Fibroblast of lung (primary cell): ENCODE measurements around the gene SF3B4. TPM values are rescaled to one million over a fixed set of nuclear protein-coding genes. Genes with fewer than 3 reads are reported as not detected.

Experiments used
- DNase-seq, 2 donors: peaks; one replicate each; pipeline versions ENCODE4 v3.0.0 to v3.0.0-alpha.2; 2010; ENCODE audit warnings: low read depth in 2 of 2
- H2AFZ ChIP-seq: 2 replicates; pipeline ENCODE4 v1.5.1; 2012; ENCODE audit warnings: low read length, control low read depth, inconsistent platforms
- H3K27ac ChIP-seq: 2 replicates; pipeline ENCODE4 v1.5.1; 2011; ENCODE audit warnings: low read length, control low read depth; ENCODE audit not compliant: insufficient read depth
- H3K27me3 ChIP-seq: 2 replicates; pipeline ENCODE4 v1.5.1; 2011; ENCODE audit warnings: mild to moderate bottlenecking, low read length; ENCODE audit not compliant: control insufficient read depth, insufficient read depth
- H3K36me3 ChIP-seq: 2 replicates; pipeline ENCODE4 v1.5.1; 2011; ENCODE audit warnings: low read length; ENCODE audit not compliant: control insufficient read depth, insufficient read depth
- H3K4me1 ChIP-seq: 2 replicates; pipeline ENCODE4 v1.5.1; 2011; ENCODE audit warnings: low read length; ENCODE audit not compliant: control insufficient read depth, insufficient read depth; ENCODE audit errors: extremely low read depth
- H3K4me2 ChIP-seq: 2 replicates; pipeline ENCODE4 v1.5.1; 2011; ENCODE audit warnings: low read length, control low read depth; ENCODE audit not compliant: insufficient read depth; ENCODE audit errors: extremely low read depth
- H3K4me3 ChIP-seq, 4 experiments: fragments of 200-600 bp in 1 of 4; sonication (generic) in 1 of 4; replicated peaks in 1 of 4; 2 replicates each; pipeline ENCODE4 v1.5.1; 2011 to 2016; ENCODE audit warnings: low read length in 4 of 4, low read depth in 3 of 4, mild to moderate bottlenecking in 3 of 4, control low read depth in 2 of 4, inconsistent platforms in 1 of 4, mixed read lengths in 1 of 4; ENCODE audit not compliant: insufficient read depth in 1 of 4; ENCODE audit errors: control extremely low read depth in 1 of 4
- H3K79me2 ChIP-seq: 2 replicates; pipeline ENCODE4 v1.5.1; 2012; ENCODE audit warnings: mild to moderate bottlenecking, low read length, inconsistent platforms; ENCODE audit not compliant: control insufficient read depth, insufficient read depth
- H3K9ac ChIP-seq: 2 replicates; pipeline ENCODE4 v1.5.1; 2011; ENCODE audit warnings: mild to moderate bottlenecking, low read length, control low read depth; ENCODE audit not compliant: insufficient read depth
- H3K9me3 ChIP-seq: 2 replicates; pipeline ENCODE4 v1.5.1; 2012; ENCODE audit warnings: low read depth, low read length; ENCODE audit not compliant: control insufficient read depth, insufficient read depth
- H4K20me1 ChIP-seq: 2 replicates; pipeline ENCODE4 v1.5.1; 2011; ENCODE audit warnings: low read length; ENCODE audit not compliant: control insufficient read depth, insufficient read depth; ENCODE audit errors: extremely low read depth
- EZH2 ChIP-seq: IDR thresholded peaks from 2 replicates; pipeline ENCODE4 v1.5.1; 2012; ENCODE audit warnings: low read length, control low read depth, mild to moderate bottlenecking; ENCODE audit errors: missing control alignments
- polyA plus RNA-seq, 2 donors: library from polyadenylated mRNA; depleted of rRNA in 1 of 2; stranded (reverse) in 1 of 2; unstranded in 1 of 2; fragments of >200 nt; gene quantifications; 2 replicates each; pipeline ENCODE4 v1.2.1, GENCODE V29; 2011 to 2012; ENCODE audit warnings: missing spikeins in 1 of 2
- total RNA-seq: library from RNA; depleted of rRNA; stranded (reverse); fragments of >200 nt; gene quantifications from 2 replicates; pipeline ENCODE4 v1.2.1, GENCODE V29; 2014
- TF ChIP-seq, protein P1 (sequence below), 2 donors: IDR thresholded peaks in 1 of 2; conservative IDR thresholded peaks in 1 of 2; 1 replicate in 1 of 2; 2 replicates in 1 of 2; pipeline ENCODE4 v1.5.1; 2011 to 2012; ENCODE audit warnings: low read length in 2 of 2, control low read depth in 1 of 2, inconsistent platforms in 1 of 2, low read depth in 1 of 2, mild to moderate bottlenecking in 1 of 2

The SF3B4 gene
- total and polyA plus RNA-seq, 2 donors (not counting 1 experiment from before 2014, with no cell fraction given), result 9.9 to 29.9 TPM

DNA sequence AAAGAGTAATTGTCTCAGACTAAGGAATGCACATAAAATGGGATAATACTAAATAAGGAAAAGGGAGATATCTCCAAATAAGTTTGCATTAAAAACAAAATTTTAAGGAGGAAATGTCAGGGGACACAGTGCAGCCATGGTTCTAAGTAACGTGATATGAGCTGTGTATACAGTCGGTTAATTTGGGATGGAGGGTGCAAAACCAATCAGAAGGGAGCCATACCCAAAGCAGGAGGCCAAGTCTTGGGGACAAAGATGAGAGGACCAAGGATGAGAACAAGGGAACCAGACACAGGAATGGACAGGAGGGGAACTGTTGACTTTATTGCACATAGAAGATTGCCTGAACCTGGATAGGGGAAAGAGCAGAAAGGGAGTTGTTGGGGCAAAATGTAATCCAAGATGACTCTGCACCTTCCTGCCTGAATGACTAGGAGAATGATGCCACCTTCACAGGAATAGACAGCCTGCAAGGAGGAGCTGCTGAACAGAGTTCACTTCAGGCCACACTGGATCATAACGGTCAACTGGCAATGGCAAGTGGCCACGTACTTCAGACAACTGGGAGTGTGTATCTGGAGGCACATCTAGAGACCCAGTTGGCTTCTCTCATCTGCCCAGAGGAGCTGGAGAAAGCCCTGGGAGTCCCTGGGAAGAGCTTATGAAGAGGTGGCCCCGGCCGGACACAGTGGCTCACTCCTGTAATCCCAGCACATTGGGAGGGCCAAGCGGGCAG lies 50.2 kb downstream of the SF3B4 start:
- no peaks in the 10 kb centered on the region for H3K79me2 ChIP-seq
- H3K4me1 ChIP-seq, result no peaks in the 10 kb centered on the region
- no peaks in the 10 kb centered on the region for H3K9me3 ChIP-seq
- TF ChIP-seq EZH2, result no peak
- TF ChIP-seq, protein P1, sequence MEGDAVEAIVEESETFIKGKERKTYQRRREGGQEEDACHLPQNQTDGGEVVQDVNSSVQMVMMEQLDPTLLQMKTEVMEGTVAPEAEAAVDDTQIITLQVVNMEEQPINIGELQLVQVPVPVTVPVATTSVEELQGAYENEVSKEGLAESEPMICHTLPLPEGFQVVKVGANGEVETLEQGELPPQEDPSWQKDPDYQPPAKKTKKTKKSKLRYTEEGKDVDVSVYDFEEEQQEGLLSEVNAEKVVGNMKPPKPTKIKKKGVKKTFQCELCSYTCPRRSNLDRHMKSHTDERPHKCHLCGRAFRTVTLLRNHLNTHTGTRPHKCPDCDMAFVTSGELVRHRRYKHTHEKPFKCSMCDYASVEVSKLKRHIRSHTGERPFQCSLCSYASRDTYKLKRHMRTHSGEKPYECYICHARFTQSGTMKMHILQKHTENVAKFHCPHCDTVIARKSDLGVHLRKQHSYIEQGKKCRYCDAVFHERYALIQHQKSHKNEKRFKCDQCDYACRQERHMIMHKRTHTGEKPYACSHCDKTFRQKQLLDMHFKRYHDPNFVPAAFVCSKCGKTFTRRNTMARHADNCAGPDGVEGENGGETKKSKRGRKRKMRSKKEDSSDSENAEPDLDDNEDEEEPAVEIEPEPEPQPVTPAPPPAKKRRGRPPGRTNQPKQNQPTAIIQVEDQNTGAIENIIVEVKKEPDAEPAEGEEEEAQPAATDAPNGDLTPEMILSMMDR (conservative IDR thresholded peaks at IDR 0.05 in 1 of 2, IDR thresholded peaks at IDR 0.05 in 1 of 2; ENCODE audit: low read depth in 1 of 2, low read length in 2 of 2), result no peak
- no peaks in the 10 kb centered on the region for H3K27me3 ChIP-seq
- no peak overlapping the region for H3K4me3 ChIP-seq
- H3K4me2 ChIP-seq, result no peak overlapping the region
- H4K20me1 ChIP-seq, result no peaks in the 10 kb centered on the region
- H2AFZ ChIP-seq, result no peak overlapping the region
- H3K27ac ChIP-seq, result no peak overlapping the region
- H3K9ac ChIP-seq, result no peak overlapping the region
- no peak for DNase-seq
- no peaks in the 10 kb centered on the region for H3K36me3 ChIP-seq

Other genes with a start within 250 kb of the SF3B4 start
- not detected in 2 replicates for gene FCGR1A, start 145.1 kb downstream of the SF3B4 start, total RNA-seq
- not detected in 2 replicates for gene FCGR1A, start 145.1 kb downstream of the SF3B4 start, polyA plus RNA-seq
- gene BOLA1, start 28.2 kb downstream of the SF3B4 start, total RNA-seq, result 10.0 and 12.4 TPM in 2 replicates
- gene BOLA1, start 28.2 kb downstream of the SF3B4 start, polyA plus RNA-seq, result 6.4 and 7.0 TPM in 2 replicates
- gene SV2A, start 10.0 kb downstream of the SF3B4 start, total RNA-seq, result 17.5 and 39.6 TPM in 2 replicates
- gene SV2A, start 10.0 kb downstream of the SF3B4 start, polyA plus RNA-seq, result 26.8 and 35.8 TPM in 2 replicates
- 5.6 and 14.0 TPM in 2 replicates for gene MTMR11, start 9.1 kb upstream of the SF3B4 start, total RNA-seq
- 14.5 and 17.5 TPM in 2 replicates for gene MTMR11, start 9.1 kb upstream of the SF3B4 start, polyA plus RNA-seq
- 14.1 and 17.3 TPM in 2 replicates for gene OTUD7B, start 82.9 kb upstream of the SF3B4 start, total RNA-seq
- 10.1 and 12.6 TPM in 2 replicates for gene OTUD7B, start 82.9 kb upstream of the SF3B4 start, polyA plus RNA-seq
- gene VPS45, start 140.0 kb upstream of the SF3B4 start, total RNA-seq, result 30.6 and 42.6 TPM in 2 replicates
- gene VPS45, start 140.0 kb upstream of the SF3B4 start, polyA plus RNA-seq, result 43.2 and 50.0 TPM in 2 replicates
- gene PLEKHO1, start 222.1 kb upstream of the SF3B4 start, total RNA-seq, result 55.0 and 65.6 TPM in 2 replicates
- gene PLEKHO1, start 222.1 kb upstream of the SF3B4 start, polyA plus RNA-seq, result 35.1 and 48.3 TPM in 2 replicates